GM23248 (cell line): ENCODE results near the gene PSMC2.

Source experiments
- EZH2 ChIP-seq: fragments of 200-600 bp; sonication (generic); IDR thresholded peaks from 2 replicates; pipeline ENCODE4 v1.6.1; 2018; ENCODE audit warnings: antibody characterized with exemption, mild to moderate bottlenecking; ENCODE audit not compliant: insufficient read depth, poor library complexity, severe bottlenecking
- EZH2phosphoT487 ChIP-seq: fragments of 200-600 bp; sonication (generic); IDR thresholded peaks from 2 replicates; pipeline ENCODE4 v1.6.1; 2018; ENCODE audit warnings: antibody characterized with exemption, moderate library complexity, mild to moderate bottlenecking, low read depth; ENCODE audit not compliant: insufficient read depth

DNA sequence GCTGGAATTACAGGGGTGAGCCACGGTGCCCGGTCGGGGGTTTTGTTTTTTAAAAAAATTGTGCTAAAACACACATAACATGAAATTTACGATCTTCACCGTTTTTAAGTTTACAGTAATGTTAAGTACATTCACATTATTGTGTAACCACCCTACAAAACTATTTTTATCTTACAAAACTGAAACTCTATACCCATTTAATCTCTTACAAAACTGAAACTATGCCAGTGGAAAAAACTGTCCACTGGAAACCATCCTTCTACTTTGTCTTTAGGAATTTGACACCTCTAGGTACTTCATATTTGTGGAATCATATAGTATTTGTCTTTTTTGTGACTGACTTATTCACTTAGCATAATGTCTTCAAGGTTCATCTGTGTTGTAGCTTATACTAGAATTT lies 1.0 kb upstream of the PSMC2 start:
- TF ChIP-seq EZH2phosphoT487 (no peak), EZH2 (no peak)
